Spleen (tissue), 11 donors: Measurements from ENCODE around the gene SRCIN1. TPM values are rescaled to one million over a fixed set of nuclear protein-coding genes. Genes with fewer than 3 reads are reported as not detected.

Experiments used
- DNase-seq: peaks from one replicate; pipeline ENCODE4 v3.0.0-alpha.2; 2020
- H3K27ac ChIP-seq, 8 donors: fragments of 200-600 bp; sonication (generic) in 7 of 8; 1 replicate in 4 of 8; 2 replicates in 4 of 8; pipeline versions ENCODE4 v1.5.0 to v1.8.0; 2016 to 2021; ENCODE audit warnings: inconsistent platforms in 4 of 8, mild to moderate bottlenecking in 4 of 8, moderate library complexity in 1 of 8
- H3K27me3 ChIP-seq, 7 donors: fragments of 200-600 bp; sonication (generic) in 6 of 7; replicated peaks in 1 of 7; 1 replicate in 4 of 7; 2 replicates in 3 of 7; pipeline versions ENCODE4 v1.5.0 to v1.8.0; 2016 to 2021; ENCODE audit warnings: inconsistent platforms in 3 of 7, mild to moderate bottlenecking in 1 of 7
- H3K36me3 ChIP-seq, 6 donors: fragments of 200-600 bp; sonication (generic) in 5 of 6; 1 replicate in 4 of 6; 2 replicates in 2 of 6; pipeline versions ENCODE4 v1.5.0 to v1.8.0; 2016 to 2021; ENCODE audit warnings: inconsistent platforms in 2 of 6
- H3K4me1 ChIP-seq, 6 donors: fragments of 200-600 bp; sonication (generic) in 5 of 6; 1 replicate in 3 of 6; 2 replicates in 3 of 6; pipeline versions ENCODE4 v1.5.0 to v1.8.0; 2016 to 2021; ENCODE audit warnings: inconsistent platforms in 3 of 6
- H3K4me3 ChIP-seq, 8 donors: fragments of 200-600 bp; sonication (generic) in 7 of 8; 1 replicate in 4 of 8; 2 replicates in 4 of 8; pipeline versions ENCODE4 v1.5.0 to v1.8.0; 2016 to 2021; ENCODE audit warnings: inconsistent platforms in 4 of 8, mild to moderate bottlenecking in 4 of 8, moderate library complexity in 2 of 8
- H3K9me3 ChIP-seq, 8 donors: fragments of 200-600 bp; sonication (generic) in 7 of 8; 1 replicate in 4 of 8; 2 replicates in 4 of 8; pipeline versions ENCODE4 v1.5.0 to v1.8.0; 2016 to 2021; ENCODE audit warnings: inconsistent platforms in 4 of 8
- POLR2A ChIP-seq, 3 donors: fragments of 450-650 bp; IDR thresholded peaks; one replicate each; pipeline ENCODE4 v1.5.1; 2017; ENCODE audit warnings: antibody characterized with exemption in 3 of 3, mild to moderate bottlenecking in 1 of 3
- POLR2AphosphoS5 ChIP-seq, 3 donors: sonication (generic); formaldehyde crosslinking; IDR thresholded peaks; one replicate each; pipeline ENCODE4 v1.5.1; 2017; ENCODE audit warnings: antibody characterized with exemption in 3 of 3
- WGBS, 5 donors: extraction: QIAGEN DNeasy Blood & Tissue Kit in 3 of 5; methylation state at CpG; one replicate each; pipeline versions ENCODE4 v1.1.5 to v1.1.7; 2013 to 2018; 5-methylcytosine and 5-hydroxymethylcytosine counted together
- intact Hi-C: fragments of 100-400 bp; cut with DNase I; formaldehyde crosslinking; loops from one replicate; pipeline ENCODE4 v1.15.0; 2023; ENCODE audit warnings: low total_unique reads
- polyA plus RNA-seq, 3 donors: library from polyadenylated mRNA; stranded (reverse); fragments of 200-250 nt; gene quantifications; one replicate each; pipeline ENCODE4 v1.2.1, GENCODE V29; 2013
- total RNA-seq, 7 donors: library from RNA; depleted of rRNA in 3 of 7; stranded (reverse); fragments of >200 nt in 3 of 7; fragmentation: NEBNext Ultra II Directional in 4 of 7; extraction: Animal tissue kit (Norgen Biotek cat#: 25700) in 4 of 7; gene quantifications; one replicate each; pipeline versions ENCODE4 v1.1.0 to v1.2.1, GENCODE V29; 2016 to 2021
- TF ChIP-seq, protein P1 (sequence below), 11 experiments: fragments of 200-600 bp in 7 of 11; fragments of 450-650 bp in 4 of 11; sonication (generic) in 4 of 11; IDR thresholded peaks in 8 of 11; conservative IDR thresholded peaks in 3 of 11; 1 replicate in 7 of 11; 2 replicates in 4 of 11; pipeline versions ENCODE4 v1.4.0 to v1.8.0; 2016 to 2021; ENCODE audit warnings: antibody characterized with exemption in 11 of 11, inconsistent platforms in 4 of 11, mild to moderate bottlenecking in 1 of 11
- donor health status: healthy with polysubstance abuse.
- donor health status: DM: no; HTN: no; CAD: no; lungs with moderate emphysema.
- donor health status: DM: no; HTN: no; CAD: no.
- donor health status: Bipolar disorder and iron deficiency.
- donor health status: healthy.
- donor health status: DM: no; HTN: no; CAD: no.
- donor health status: DM: yes; HTN: yes; CAD: no.

The SRCIN1 gene
- total and polyA plus RNA-seq, 10 donors, result 0.32 to 3.5 (median 1.5) TPM

DNA sequence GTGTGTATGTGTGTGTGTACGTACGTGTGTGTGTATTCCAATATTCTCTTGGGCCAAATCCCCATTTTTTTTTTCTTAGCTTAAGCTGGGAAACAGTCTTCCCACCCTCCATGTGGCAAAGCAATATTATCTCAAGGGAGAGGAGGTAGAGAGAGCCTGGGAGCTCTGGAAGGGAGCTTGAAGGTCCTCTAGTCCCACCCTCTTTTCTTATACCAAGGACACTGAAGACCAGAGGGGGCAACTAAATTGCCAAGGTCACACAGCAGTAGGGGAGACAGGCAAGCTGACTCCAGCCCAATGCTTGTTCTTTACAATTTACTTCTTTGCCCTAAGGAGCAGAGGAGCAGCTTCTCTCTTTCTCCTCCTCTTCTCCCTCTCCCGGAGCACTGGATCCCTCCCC lies 6.8 kb downstream of the SRCIN1 start:
- TF ChIP-seq POLR2A (IDR thresholded peaks at IDR 0.05), result no peak
- TF ChIP-seq, protein P1, sequence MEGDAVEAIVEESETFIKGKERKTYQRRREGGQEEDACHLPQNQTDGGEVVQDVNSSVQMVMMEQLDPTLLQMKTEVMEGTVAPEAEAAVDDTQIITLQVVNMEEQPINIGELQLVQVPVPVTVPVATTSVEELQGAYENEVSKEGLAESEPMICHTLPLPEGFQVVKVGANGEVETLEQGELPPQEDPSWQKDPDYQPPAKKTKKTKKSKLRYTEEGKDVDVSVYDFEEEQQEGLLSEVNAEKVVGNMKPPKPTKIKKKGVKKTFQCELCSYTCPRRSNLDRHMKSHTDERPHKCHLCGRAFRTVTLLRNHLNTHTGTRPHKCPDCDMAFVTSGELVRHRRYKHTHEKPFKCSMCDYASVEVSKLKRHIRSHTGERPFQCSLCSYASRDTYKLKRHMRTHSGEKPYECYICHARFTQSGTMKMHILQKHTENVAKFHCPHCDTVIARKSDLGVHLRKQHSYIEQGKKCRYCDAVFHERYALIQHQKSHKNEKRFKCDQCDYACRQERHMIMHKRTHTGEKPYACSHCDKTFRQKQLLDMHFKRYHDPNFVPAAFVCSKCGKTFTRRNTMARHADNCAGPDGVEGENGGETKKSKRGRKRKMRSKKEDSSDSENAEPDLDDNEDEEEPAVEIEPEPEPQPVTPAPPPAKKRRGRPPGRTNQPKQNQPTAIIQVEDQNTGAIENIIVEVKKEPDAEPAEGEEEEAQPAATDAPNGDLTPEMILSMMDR (IDR thresholded peaks at IDR 0.05 in 8 of 11, conservative IDR thresholded peaks at IDR 0.05 in 3 of 11), result no peak
- TF ChIP-seq POLR2AphosphoS5 (IDR thresholded peaks at IDR 0.05), result no peak

DNA sequence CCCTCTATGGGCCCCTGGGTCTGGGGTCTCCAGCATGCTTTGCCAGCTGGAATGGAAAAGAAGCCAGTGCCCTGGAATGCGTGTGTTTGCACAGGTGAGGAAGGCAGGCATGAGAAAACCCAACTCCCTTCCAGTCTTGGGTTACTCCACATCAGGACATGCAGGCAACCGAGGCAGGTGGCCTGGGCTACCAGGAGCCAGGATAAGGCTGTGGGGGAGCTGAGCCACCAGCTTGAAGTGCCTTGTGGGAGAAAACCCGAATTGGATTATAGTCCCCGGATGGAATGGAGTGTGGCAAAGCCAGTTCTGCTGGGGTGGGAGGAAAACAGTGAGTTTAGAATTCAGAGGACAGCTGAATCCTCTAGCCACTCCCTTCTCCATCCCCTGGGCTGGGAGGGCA lies 7.2 kb downstream of the SRCIN1 start:
- no peak overlapping the region for H3K4me3 ChIP-seq
- no peaks in the 10 kb centered on the region for H3K36me3 ChIP-seq
- H3K27me3 ChIP-seq, result peaks cover 0 to 99% (median 42%) of the 10 kb centered on the region in 7 donors
- peaks cover 0 to 15% (median 7%) of the 10 kb centered on the region in 6 donors for H3K4me1 ChIP-seq
- intact Hi-C loops, result no loop called here
- H3K9me3 ChIP-seq, result no peaks in the 10 kb centered on the region
- no peak overlapping the region for H3K27ac ChIP-seq
- no peak for DNase-seq
- TF ChIP-seq, protein P1 (IDR thresholded peaks at IDR 0.05 in 8 of 11, conservative IDR thresholded peaks at IDR 0.05 in 3 of 11), result no peak
- TF ChIP-seq POLR2AphosphoS5 (IDR thresholded peaks at IDR 0.05), result no peak
- TF ChIP-seq POLR2A (IDR thresholded peaks at IDR 0.05), result no peak
- WGBS, 5 donors, result 14 to 23% (median 18%) methylated on average over 4 of the region's 4 CpGs

More for the DNA sequence above, 6.8 kb downstream of the SRCIN1 start:
- DNase-seq, result no peak
- Histone ChIP-seq H3K27ac (no peak overlapping the region), H3K9me3 (no peaks in the 10 kb centered on the region), H3K36me3 (no peaks in the 10 kb centered on the region), H3K4me1 (peaks cover 0 to 16% (median 7%) of the 10 kb centered on the region in 6 donors), H3K4me3 (no peak overlapping the region), H3K27me3 (peaks cover 0 to 99% (median 39%) of the 10 kb centered on the region in 7 donors)
- WGBS, 5 donors, result 55 to 76% (median 62%) methylated on average over 3 of the region's 3 CpGs
- intact Hi-C loops, result no loop called here

DNA sequence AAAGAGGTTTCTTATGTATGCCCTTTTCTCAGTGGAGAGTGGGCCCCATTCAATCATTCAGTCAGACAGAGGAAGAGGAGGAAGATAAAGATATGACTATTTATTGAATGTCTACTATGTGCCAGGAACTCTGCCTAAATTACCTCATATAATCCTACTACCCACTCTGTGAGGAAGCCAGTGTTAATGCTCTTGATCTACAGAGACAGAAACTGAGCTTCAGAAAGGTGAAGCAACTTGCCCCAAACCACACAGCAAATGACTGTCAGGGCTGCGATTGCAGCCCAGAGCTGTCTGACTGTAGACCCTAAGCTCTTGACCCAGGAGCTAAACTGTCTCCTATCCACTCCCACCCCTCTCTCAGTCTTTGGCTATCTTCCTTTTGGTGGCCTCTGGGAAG lies 8.4 kb downstream of the SRCIN1 start:
- no peaks in the 10 kb centered on the region for H3K9me3 ChIP-seq
- intact Hi-C loops, result no loop called here
- H3K27me3 ChIP-seq, result peaks cover 0 to 99% (median 37%) of the 10 kb centered on the region in 7 donors
- no peak overlapping the region for H3K4me3 ChIP-seq
- no peak overlapping the region for H3K27ac ChIP-seq
- peaks cover 0 to 18% (median 9%) of the 10 kb centered on the region in 6 donors for H3K4me1 ChIP-seq
- no peaks in the 10 kb centered on the region for H3K36me3 ChIP-seq
- WGBS, 5 donors, result 67 to 92% (median 79%) methylated on average over 1 of the region's 1 CpG
- DNase-seq, result no peak
- TF ChIP-seq POLR2A (IDR thresholded peaks at IDR 0.05), result no peak
- TF ChIP-seq, protein P1 (IDR thresholded peaks at IDR 0.05 in 8 of 11, conservative IDR thresholded peaks at IDR 0.05 in 3 of 11), result no peak
- no peak for TF ChIP-seq POLR2AphosphoS5 (IDR thresholded peaks at IDR 0.05)

DNA sequence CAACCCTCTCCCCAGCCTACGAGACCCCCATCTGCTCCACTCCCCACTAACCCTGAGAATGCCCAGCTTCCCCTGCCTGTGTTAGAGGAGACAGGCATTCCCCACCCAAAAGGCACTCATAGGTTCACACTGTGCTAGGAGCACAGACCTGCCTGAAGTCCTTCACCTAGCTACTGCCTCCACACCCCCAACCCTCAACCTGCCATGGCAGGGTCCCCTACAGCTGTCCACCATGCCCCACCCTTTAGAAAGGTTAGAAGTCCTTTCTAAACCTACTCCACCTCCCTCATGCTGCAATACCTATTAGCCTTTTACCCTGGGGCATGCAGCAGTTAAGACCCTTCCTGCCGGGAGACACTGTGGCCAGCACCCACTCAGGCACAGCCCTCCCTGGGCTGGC lies 9.1 kb downstream of the SRCIN1 start:
- Histone ChIP-seq H3K4me1 (peaks cover 3 to 18% (median 10%) of the 10 kb centered on the region in 6 donors), H3K4me3 (no peak overlapping the region), H3K36me3 (no peaks in the 10 kb centered on the region), H3K9me3 (no peaks in the 10 kb centered on the region), H3K27ac (no peak overlapping the region), H3K27me3 (peaks cover 0 to 99% (median 30%) of the 10 kb centered on the region in 7 donors)
- 48 to 58% (median 50%) methylated on average over 2 of the region's 2 CpGs for WGBS, 5 donors
- intact Hi-C loops, result no loop called here
- TF ChIP-seq POLR2A (IDR thresholded peaks at IDR 0.05), result no peak
- TF ChIP-seq, protein P1 (IDR thresholded peaks at IDR 0.05 in 8 of 11, conservative IDR thresholded peaks at IDR 0.05 in 3 of 11), result no peak
- no peak for TF ChIP-seq POLR2AphosphoS5 (IDR thresholded peaks at IDR 0.05)
- DNase-seq, result no peak
